Body of pancreas (tissue), 4 donors: ENCODE measurements around the gene CS.
A peak's percentile ranks its signal among the peaks of the same experiment; 100 is the strongest.

ENCODE experiments used
- CTCF ChIP-seq, 7 experiments: fragments of 450-650 bp in 4 of 7; fragments of 200-600 bp in 3 of 7; sonication (generic) in 3 of 7; IDR thresholded peaks; one replicate each; pipeline ENCODE4 v1.5.1; 2016 to 2019; ENCODE audit warnings: antibody characterized with exemption in 7 of 7
- POLR2A ChIP-seq, 3 donors: fragments of 450-650 bp; IDR thresholded peaks; one replicate each; pipeline ENCODE4 v1.6.1; 2016; ENCODE audit warnings: antibody characterized with exemption in 3 of 3, mild to moderate bottlenecking in 2 of 3

- TF ChIP-seq CTCF (IDR thresholded peaks at IDR 0.05) (no peak), POLR2A (IDR thresholded peaks at IDR 0.05) (peak in 1 of 3 donors; percentile 11)
These were observed 38.4 kb upstream of the CS start, which contains the start of gene IL23A for GRCh38 chr12:56338308-56339157.
